HG03521 (cell line): ENCODE data around the gene ANKRD2.

Experiments
- ATAC-seq: cut with Tn5 transposase; IDR thresholded peaks from one replicate; pipeline ENCODE4 v1.9.1; 2021; ENCODE audit warnings: mild to moderate bottlenecking, moderate library complexity; ENCODE audit not compliant: unreplicated experiment

Gene ANKRD2

GRCh38 chr10:97632949-97633884, 60.6 kb downstream of the ANKRD2 start, which contains the start of gene MORN4:
MORN4 (minus strand) TSS chr10:97633500; CDS start chr10:97619653, 13,847 bp downstream.
- peak; percentile 100 for ATAC-seq
